Bone marrow (tissue), 2 donors: ENCODE results near the gene CTNNA3.
"Not testable (repeated sequence)": the region's sequence is repeated elsewhere in the genome, so short reads cannot be mapped to it uniquely, and the experiment has no call there.

Experiments used
- DNase-seq, 2 donors: peaks; one replicate each; lab custom pipeline; 2025; lab: John Stamatoyannopoulos, UW

Gene CTNNA3

DNA sequence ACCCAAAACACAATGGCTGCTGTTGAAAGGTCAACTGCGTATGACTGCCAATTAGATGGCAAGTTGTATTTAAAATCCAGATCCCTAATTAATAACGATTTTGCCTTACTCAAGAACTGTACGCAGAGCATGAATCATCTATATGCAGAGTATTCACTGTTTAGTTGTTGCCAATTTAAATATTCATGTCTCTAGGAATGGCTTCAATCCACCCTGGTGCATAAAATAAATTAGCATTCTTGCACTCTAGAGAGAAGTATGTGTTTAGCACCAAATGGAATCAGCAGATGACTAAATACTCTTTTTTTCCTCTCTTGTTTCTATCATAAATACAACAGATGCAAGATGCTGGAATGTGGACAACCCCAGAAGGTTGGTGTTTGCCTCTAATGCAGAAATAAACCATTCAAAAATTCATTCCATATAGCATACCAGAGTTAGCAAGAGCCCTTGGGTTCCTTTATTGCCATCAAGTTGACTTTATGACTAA, 449.9 kb downstream of the CTNNA3 start:
- DNase-seq: no peak

DNA sequence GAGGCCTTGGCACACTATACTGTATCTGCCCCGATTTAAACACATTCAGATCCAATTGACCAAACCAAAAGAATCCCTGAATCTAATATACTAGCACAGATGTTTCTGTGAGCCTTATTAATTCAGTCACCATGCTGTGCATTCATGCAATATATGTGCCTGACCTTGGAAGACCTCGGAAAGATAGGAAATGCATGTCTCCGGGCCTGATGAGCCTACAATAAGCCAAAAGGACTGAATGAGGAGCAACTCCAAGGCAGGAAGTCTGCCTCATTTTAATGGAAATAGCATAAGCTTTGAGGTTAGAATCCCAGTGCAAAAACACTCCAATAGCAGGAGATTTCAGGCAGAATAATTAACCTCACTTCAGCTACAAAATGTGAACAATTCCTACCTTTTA, 453.5 kb downstream of the CTNNA3 start:
- no peak for DNase-seq

DNA sequence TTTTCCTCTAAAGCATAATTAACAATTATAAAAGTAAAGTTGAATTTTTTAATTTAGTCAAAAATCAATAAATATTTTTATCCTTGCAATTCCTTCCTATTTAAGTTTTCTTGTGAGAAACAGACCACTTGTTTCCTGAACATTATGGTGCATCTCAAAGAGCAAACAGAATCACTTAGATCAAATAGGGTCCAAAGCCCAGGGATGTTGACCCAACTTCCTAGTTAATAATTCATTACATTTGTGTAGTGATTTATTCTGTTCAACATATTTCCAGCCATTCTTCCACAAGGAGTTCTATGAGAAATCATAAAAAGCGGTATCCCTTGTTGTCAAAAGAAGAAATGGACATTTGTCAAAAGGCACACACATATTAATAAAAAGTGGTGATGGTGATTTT, 454.5 kb downstream of the CTNNA3 start:
- no peak for DNase-seq

DNA sequence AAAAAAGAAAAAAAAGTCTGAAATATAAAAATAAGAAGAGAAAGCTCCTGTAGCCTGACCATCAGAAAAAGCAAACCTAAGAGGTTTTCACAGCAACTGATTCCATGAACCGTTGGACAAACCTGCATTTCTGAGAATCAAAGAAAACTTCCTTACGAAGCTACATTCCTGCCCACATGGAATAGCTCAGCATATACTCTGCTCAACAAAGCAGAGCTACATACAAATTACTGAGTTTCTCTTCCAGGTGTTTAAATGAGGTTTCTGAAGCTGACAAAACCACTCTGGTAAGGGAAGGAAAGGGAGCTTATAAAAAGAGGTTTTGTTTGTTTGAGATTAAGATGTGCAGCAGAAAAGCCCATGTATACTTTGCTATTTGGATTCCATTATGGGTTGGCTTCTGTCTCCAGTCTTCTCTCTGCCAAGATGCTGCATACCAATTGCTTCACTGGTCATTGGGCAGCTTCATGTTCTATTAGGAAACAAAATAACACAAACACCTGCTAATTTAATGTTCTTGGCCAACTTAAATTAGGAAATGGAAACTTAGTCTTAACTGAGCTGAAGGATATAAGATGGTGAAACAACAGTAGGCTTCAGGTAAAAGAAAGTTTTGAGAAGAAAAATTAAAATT, 456.0 kb downstream of the CTNNA3 start:
- DNase-seq: no peak

DNA sequence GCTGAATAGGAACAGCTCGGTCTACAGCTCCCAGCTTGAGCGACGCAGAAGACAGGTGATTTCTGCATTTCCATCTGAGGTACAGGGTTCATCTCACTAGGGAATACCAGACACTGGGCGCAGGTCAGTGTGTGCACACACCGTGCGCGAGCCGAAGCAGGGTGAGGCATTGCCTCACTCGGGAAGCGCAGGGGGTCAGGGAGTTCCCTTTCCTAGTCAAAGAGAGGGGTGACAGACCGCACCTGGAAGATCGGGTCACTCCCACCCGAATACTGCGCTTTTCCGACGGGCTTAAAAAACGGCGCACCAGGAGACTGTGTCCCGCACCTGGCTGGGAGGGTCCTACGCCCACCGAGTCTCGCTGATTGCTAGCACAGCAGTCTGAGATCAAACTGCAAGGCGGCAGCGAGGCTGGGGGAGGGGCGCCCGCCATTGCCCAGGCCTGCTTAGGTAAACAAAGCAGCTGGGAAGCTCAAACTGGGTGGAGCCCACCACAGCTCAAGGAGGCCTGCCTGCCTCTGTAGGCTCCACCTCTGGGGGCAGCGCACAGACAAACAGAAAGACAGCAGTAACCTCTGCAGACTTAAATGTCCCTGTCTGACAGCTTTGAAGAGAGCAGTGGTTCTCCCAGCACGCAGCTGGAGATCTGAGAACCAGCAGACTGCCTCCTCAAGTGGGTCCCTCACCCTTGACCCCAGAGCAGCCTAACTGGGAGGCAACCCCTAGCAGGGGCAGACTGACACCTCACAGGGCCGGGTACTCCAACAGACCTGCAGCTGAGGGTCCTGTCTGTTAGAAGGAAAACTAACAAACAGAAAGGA, 465.1 kb downstream of the CTNNA3 start:
- not testable (repeated sequence) for DNase-seq

DNA sequence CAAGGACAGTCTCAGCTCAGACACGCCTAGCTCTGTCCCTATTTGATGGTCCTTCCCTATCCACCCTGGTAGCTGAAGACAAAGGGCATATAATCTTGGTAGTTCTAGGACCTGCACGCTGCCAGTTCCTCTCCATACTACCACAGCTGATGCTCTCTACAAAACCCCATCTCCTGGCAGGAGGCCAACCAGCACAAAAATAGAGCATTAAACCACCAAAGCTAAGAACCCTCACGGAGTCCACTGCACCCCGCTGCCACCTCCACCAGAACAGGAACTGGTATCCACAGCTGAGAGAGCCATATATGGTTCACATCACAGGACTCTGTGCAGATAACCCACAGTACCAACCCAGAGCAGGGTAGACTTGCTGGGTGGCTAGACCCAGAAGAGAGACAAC, 470.8 kb downstream of the CTNNA3 start:
- no peak for DNase-seq

DNA sequence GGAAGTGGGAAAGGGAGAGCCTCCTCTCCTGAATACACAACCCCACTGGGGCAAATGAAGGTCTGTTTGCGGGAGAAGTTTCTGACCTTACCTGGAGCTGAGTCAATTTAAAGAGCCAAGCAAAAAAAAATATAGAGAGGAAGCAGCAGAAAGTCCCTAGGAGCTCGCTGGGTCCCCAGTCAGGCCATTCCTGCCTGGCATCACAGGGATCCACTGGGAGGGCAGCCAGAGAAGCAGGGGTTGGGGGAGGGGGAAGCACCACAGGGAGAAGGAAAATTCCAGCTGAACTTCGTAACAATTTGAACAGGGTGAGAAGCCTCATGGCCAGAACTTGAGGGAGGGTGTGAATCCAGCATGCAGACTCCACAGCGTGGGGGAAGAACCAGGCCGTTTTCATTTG, 471.4 kb downstream of the CTNNA3 start:
- no peak for DNase-seq

DNA sequence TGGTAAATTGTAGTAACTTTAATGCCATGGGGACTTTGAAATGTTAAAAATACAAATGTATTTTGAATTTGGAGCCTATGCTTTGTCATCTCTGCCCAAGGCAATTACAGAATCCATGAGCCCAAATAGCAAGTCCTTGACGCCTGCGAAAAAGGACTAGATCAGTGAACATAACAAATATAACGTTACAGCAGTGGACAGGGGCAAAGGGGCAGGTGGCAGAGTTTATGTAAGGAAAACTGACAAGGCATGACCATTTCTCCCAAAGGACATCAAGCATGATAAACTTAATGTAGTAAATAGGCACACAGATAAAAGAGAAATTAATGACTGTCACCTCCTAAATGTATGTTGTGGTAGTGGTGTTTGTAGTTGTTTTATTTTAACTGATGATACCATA, 473.1 kb downstream of the CTNNA3 start:
- DNase-seq: no peak

DNA sequence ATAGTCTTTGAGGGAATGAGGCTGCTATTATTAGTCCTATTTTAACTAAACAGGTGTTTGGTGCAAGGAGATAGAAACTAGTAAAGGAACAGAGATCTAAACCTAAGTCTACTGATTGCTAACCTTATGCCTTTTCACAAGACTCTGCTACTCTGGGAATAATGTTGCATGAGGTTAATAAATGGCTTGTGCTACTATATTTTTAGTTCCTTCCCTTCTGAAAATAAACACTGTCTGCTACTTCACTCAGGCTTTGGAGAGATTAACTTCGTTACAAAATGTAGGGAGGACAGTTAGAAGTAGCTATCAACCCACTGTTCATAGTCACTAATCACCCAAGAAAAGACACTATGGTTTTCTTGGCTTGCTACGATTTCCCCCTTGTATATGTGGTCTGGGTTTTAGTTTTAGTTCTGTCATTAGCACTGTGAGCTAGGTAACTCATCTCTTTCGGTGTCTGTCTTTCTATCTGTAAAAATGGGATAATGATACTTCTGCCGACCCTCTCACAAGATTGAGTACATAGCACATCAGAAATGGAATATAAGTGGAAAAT, 474.0 kb downstream of the CTNNA3 start:
- DNase-seq: no peak

DNA sequence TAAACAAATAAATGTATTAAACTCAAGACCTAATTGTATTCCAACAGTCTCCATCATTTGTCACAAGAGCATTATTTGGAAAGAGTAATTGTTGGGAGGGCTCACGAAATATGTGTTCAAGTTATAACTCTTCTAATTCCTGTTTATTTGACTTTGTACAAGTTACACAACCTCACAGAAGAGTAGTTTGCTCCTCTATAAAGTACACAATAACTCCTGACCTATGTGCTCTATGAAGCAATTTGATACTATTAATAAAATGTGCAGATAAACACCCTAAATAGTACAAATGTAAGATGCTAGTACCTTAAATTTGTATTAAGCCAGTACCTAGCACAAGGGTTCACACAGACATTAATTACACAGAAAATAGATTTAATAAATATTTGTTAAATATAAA, 484.3 kb downstream of the CTNNA3 start:
- DNase-seq: no peak

DNA sequence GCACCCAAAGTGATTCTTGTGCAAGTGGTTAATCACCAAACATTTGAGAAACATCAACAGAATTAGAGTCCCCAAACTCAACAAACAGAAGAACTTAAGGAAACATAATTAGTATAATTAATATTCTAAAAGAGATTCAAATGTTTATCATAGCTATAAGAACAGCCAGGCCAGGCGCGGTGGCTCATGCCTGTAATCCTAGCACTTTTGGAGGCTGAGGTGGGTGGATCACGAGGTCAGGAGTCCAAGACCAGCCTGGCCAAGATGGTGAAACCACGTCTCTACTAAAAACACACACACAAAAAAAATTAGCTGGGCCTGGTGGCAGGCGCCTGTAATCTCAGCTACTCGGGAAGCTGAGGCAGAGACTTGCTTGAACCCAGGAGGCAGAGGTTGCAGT, 488.1 kb downstream of the CTNNA3 start:
- DNase-seq: not testable (repeated sequence)

DNA sequence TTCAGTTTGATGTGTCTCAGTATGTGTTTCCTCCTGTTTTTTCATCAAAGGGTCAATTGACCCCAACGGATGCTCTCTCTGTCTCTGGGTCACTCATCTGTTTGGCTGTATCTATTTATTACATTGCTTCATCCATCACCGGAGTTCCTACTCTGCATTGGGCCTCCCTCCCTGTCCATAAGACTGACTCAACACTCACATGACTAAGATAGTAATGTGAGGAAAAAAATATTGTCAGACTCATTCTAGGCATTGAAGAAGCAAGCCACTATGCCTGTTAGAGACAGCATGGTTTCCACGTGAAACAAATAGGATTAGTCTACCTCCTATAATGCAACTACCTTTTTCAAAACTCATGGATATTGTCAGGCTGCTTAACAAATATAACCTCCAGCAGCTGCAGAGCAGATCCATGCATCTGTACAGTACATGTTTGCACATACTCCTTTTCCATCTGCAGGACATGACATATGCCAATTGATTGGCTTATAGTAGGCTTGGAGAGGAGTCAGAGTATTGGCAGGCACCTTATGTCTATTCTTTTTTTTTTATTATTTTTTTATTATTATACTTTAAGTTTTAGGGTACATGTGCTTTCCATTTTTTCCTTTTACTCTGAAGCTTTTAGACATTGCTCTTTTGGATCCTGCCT, 495.0 kb downstream of the CTNNA3 start:
- DNase-seq: no peak

DNA sequence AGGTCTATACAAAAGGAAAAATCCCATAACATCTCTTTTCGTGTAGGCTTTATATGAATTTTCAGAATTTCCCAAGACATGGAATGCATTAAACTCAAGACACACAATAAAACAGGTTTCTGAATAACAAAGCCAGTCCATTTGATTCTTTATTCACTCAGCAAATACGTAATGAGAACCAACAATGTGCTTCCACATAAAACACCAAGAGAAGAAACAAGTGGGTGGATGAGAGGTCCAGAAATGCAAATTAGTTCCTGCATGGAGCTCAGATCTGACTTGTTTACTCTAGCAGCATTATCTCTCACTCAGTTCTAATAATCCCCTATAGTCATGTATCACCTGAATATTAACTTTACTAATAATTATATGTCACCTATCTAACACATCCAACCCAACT, 520.6 kb downstream of the CTNNA3 start:
- no peak for DNase-seq

DNA sequence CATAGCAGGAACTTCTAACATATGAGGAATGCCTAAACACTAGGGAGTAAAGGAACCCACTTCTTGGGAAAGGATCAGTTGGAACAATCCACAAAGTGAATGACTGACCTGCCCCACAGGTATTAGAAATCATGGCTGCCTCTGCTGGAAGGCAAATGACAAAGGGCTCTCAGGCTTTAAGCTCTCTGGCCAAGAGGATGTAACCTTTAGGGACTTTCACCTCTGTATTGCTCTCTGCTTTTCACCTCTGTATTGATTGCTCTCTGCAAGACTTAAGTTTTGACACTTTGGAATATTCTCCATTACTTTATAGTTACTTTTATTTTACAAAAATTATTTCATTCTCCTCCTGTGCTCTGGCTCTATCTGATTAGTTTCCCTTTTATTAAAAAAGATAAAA, 522.2 kb downstream of the CTNNA3 start:
- no peak for DNase-seq

DNA sequence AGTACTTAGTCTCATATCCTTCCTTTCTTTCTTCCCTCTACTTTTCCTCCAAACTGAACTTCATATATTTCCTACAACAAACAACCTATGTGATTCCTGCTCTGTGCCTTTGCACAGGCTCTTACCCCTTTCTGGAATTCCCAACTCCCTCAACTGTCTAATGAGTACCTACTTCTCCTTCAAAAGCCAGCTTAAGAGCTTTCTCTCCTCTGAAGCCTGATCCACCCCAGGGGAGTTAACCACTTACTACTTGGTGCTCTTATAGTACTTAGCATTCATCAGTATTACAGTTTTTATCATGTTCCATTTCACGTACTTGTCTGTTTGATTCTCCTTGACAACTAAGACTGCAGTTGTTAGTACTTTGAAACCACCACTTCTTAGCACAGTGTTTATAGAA, 524.0 kb downstream of the CTNNA3 start:
- DNase-seq: no peak

DNA sequence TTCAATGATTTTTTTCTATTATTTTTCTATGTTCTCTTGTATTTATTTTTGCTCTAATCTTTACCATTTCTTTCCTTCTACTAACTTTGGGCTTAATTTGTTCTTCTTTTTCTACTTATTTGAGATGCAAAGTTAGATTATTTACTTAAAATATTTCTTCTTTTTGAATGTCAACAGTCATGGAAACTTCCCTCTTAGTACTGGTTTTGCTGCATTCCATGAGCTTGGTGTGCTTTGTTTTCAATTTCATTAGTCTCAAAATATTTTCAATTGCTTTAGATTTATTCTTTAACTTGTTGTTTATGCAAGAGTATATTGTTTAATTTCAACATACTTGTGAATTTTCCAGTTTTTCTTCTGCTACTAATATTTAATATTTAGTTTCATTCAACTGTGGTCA, 539.8 kb downstream of the CTNNA3 start:
- DNase-seq: no peak

DNA sequence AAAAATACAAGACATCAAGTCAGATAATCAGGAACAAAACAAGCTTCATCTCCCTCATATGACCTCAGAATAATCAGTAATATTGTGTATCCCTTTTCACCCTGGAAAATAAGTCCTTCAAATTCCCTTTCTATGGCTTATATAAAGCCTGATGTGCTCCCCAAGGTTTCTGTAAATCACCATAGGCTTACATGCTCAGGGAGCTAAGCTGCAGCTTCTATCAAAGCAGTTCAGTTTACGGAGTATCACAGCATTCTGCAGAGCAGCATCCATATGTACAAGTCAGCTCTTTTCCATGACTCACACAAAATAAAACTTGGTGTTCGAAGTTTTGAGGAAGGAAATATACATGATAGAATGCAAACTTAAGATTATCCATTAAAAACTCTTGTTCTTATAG, 544.5 kb downstream of the CTNNA3 start:
- no peak for DNase-seq

DNA sequence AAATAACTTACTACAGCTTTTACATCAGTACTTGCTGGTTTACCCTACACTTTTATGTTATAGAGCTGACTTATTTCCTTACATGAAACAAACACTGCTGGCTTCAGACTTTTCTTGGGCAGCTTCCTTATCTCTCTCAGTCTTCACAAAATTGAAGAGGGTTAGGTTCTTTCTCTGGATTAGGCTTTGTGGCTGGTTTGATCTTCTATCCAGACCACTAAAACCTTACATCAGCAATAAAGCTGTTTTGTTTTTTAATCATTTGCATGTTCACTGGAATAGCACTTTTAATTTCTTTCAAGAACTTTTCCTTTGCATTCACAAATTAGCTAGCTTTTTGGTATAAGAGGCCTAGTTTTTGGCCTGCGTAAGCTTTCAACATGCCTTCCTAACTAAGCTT, 551.5 kb downstream of the CTNNA3 start:
- no peak for DNase-seq

DNA sequence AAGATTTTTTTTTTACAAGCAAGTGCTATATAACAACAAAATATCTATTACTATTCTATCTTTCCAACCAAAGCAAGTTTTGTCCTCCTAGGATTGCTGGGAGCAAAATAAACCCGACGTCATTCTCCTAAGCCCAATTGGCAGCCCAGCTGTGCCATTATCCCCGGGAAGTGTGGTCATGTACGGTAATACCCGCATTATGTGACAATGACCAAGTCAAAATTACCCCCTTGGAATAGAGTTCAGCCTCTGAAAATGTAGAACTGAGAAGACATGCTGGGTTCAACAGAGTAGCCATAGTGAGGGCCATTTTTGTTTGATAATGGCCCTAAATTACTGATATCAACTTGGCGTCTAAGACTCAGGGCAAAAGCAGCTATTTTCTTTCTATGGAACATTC, 554.7 kb downstream of the CTNNA3 start:
- DNase-seq: no peak

DNA sequence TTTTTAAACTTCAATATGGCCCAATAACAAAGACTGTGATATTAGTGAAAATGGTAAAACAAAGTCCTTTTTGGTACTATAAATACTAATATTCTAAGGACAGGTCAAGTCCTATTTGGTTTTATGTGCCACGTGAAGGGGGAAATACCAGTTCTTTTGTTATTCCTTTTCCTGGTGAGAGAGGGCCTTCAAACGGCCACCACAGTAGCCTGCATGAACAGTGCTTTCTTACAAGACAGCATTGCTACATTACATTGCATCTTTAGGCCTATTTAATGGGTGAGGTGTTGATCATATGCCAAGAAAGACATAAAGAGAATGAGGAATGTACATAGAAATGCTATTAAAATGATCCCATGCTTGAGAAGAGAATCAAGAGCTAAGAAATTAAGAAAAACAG, 555.4 kb downstream of the CTNNA3 start:
- no peak for DNase-seq

DNA sequence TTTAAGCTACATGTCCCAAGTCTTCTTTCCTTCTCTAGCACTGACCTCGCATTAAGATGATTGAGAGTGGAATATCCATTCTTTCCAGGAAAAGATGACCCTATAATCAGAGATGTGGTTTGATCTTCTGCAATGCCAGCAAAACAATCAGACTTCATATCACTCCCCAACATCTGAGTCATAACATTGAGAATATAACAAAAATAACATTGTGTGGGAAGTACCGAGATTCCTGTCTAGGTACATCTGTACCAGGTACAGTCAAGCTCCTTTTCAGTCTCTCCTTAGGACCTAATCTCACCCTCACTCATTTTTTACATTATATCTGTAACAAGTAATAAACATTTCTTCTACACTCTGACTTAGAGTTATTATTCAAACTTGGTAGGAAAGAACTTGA, 568.6 kb downstream of the CTNNA3 start:
- no peak for DNase-seq

DNA sequence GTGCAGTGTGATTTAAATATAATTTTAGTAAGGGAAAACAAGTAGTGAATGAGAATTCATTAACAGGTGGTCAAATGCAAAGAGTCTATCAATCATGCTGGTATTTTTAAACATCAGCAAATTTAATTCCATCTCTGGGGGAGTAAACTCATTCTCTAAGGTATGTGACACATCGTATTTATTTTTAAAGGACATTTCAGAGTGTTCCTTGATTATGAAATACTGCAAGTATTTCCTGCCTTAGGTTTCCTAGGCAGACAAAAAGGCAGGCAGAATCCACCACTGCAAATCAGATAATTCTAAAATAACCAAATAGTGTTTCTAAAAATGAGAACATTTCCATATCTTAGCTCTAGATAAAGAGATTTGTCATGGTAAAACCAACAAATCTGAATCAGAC, 576.3 kb downstream of the CTNNA3 start:
- no peak for DNase-seq

DNA sequence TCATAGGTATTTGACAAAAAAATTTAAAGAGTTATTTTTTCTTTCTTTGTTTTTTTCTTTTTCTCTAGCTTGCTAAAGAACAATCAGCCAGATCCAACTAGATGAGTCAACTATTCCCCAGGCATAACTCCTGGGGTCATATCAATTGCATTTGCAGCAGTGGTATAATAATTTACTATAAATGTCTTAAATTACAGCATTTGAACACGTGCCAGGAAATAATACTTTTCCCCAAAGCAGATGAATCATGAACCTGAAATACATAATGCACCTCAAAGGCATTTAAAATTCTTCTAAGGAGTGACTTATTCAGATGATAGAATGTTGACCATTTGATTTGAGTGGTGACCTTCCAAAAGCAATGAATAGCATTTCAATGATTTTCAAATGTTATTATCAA, 580.0 kb downstream of the CTNNA3 start:
- DNase-seq: no peak
